ENCODE data around the gene CRIP3. TPM values are rescaled to one million over a fixed set of nuclear protein-coding genes. Genes with fewer than 3 reads are reported as not detected.

The CRIP3 gene
- total and polyA plus RNA-seq, 2 experiments from 2014 or later = not detected

- Histone ChIP-seq H3K4me3 (no peak overlapping the region), H3K4me2 (ENCODE audit: unreplicated experiment) (no peak overlapping the region), H3K9me3 (ENCODE audit: low read depth) (no peaks in the 10 kb centered on the region), H3K27ac (no peak overlapping the region), H3K4me1 (ENCODE audit: insufficient read depth) (no peaks in the 10 kb centered on the region), H2AFZ (no peak overlapping the region; the same call in 1 of the 2 replicates), H4K20me1 (ENCODE audit: insufficient read depth) (no peaks in the 10 kb centered on the region), H3K27me3 (replicated peaks; ENCODE audit: insufficient read depth) (peaks cover 10% of the 10 kb centered on the region; the same call in 1 of the 2 replicates), H3K79me2 (ENCODE audit: insufficient read depth) (no peaks in the 10 kb centered on the region), H3K36me3 (ENCODE audit: low read depth) (no peaks in the 10 kb centered on the region), H3K9me2 (ENCODE audit: insufficient read depth) (no peaks in the 10 kb centered on the region), H3F3A (ENCODE audit: insufficient read depth) (no peaks in the 10 kb centered on the region), H3K9ac (no peak overlapping the region)
- WGBS, 2 experiments (ENCODE audit: low coverage in 1 of 2, low lambda C conversion rate in 2 of 2, missing lambda C conversion rate in 2 of 2) = 20 to 23% methylated on average over 3 of the region's 3 CpGs
- peak; percentile 23 for DNase-seq
- TF ChIP-seq EZH2 (IDR thresholded peaks at IDR 0.05; ENCODE audit: insufficient read depth, poor library complexity, severe bottlenecking) (no peak), EZH2phosphoT487 (IDR thresholded peaks at IDR 0.05; ENCODE audit: insufficient read depth, low read depth) (no peak)
- in situ Hi-C loops (cut with MboI) = no loop called here
Measured at GRCh38 chr6:43268355-43268700, 40.3 kb downstream of the CRIP3 start.

- WGBS, 2 experiments (ENCODE audit: low coverage in 1 of 2, low lambda C conversion rate in 2 of 2, missing lambda C conversion rate in 2 of 2) = 65% methylated on average over 7 of the region's 7 CpGs
- no peak for TF ChIP-seq EZH2 (IDR thresholded peaks at IDR 0.05; ENCODE audit: insufficient read depth, poor library complexity, severe bottlenecking)
- no peak for TF ChIP-seq EZH2phosphoT487 (IDR thresholded peaks at IDR 0.05; ENCODE audit: insufficient read depth, low read depth)
- in situ Hi-C loops (cut with MboI) = no loop called here
Measured at GRCh38 chr6:43267619-43268354, 40.8 kb downstream of the CRIP3 start.

GRCh38 chr6:43265564-43265963 lies 43.1 kb downstream of the CRIP3 start:
- H3K36me3 ChIP-seq (ENCODE audit: low read depth) = no peaks in the 10 kb centered on the region
- H3K9me2 ChIP-seq (ENCODE audit: insufficient read depth) = no peaks in the 10 kb centered on the region
- no peak overlapping the region for H3K9ac ChIP-seq
- no peaks in the 10 kb centered on the region for H3K79me2 ChIP-seq (ENCODE audit: insufficient read depth)
- no peaks in the 10 kb centered on the region for H4K20me1 ChIP-seq (ENCODE audit: insufficient read depth)
- no peaks in the 10 kb centered on the region for H3K9me3 ChIP-seq (ENCODE audit: low read depth)
- in situ Hi-C loops (cut with MboI) = no loop called here
- no peak for DNase-seq
- no peak overlapping the region for H3K27ac ChIP-seq
- H3K27me3 ChIP-seq (replicated peaks; ENCODE audit: insufficient read depth) = peaks cover 10% of the 10 kb centered on the region; the same call in 1 of the 2 replicates
- no peaks in the 10 kb centered on the region for H3K4me1 ChIP-seq (ENCODE audit: insufficient read depth)
- no peaks in the 10 kb centered on the region for H3F3A ChIP-seq (ENCODE audit: insufficient read depth)
- WGBS, 2 experiments (ENCODE audit: low coverage in 1 of 2, low lambda C conversion rate in 2 of 2, missing lambda C conversion rate in 2 of 2) = 76 to 78% methylated on average over 6 of the region's 6 CpGs
- no peak overlapping the region for H3K4me2 ChIP-seq (ENCODE audit: unreplicated experiment)
- no peak overlapping the region for H3K4me3 ChIP-seq
- no peak overlapping the region for H2AFZ ChIP-seq
- no peak for TF ChIP-seq EZH2phosphoT487 (IDR thresholded peaks at IDR 0.05; ENCODE audit: insufficient read depth, low read depth)
- no peak for TF ChIP-seq EZH2 (IDR thresholded peaks at IDR 0.05; ENCODE audit: insufficient read depth, poor library complexity, severe bottlenecking)

More at GRCh38 chr6:43267619-43268354, 40.8 kb downstream of the CRIP3 start:
- no peaks in the 10 kb centered on the region for H3K4me1 ChIP-seq (ENCODE audit: insufficient read depth)
- H3K36me3 ChIP-seq (ENCODE audit: low read depth) = no peaks in the 10 kb centered on the region
- no peak overlapping the region for H3K27ac ChIP-seq
- H3K9ac ChIP-seq = no peak overlapping the region
- no peaks in the 10 kb centered on the region for H3F3A ChIP-seq (ENCODE audit: insufficient read depth)
- H3K79me2 ChIP-seq (ENCODE audit: insufficient read depth) = no peaks in the 10 kb centered on the region
- peaks cover 10% of the 10 kb centered on the region; the same call in 1 of the 2 replicates for H3K27me3 ChIP-seq (replicated peaks; ENCODE audit: insufficient read depth)
- H2AFZ ChIP-seq = no peak overlapping the region
- no peaks in the 10 kb centered on the region for H3K9me3 ChIP-seq (ENCODE audit: low read depth)
- DNase-seq = no peak
- H3K4me2 ChIP-seq (ENCODE audit: unreplicated experiment) = no peak overlapping the region
- H4K20me1 ChIP-seq (ENCODE audit: insufficient read depth) = no peaks in the 10 kb centered on the region
- no peak overlapping the region for H3K4me3 ChIP-seq
- no peaks in the 10 kb centered on the region for H3K9me2 ChIP-seq (ENCODE audit: insufficient read depth)

GRCh38 chr6:43264599-43265145 lies 44.0 kb downstream of the CRIP3 start:
- H3K9ac ChIP-seq = no peak overlapping the region
- H3K79me2 ChIP-seq (ENCODE audit: insufficient read depth) = no peaks in the 10 kb centered on the region
- H3K9me3 ChIP-seq (ENCODE audit: low read depth) = no peaks in the 10 kb centered on the region
- H3K27me3 ChIP-seq (replicated peaks; ENCODE audit: insufficient read depth) = peaks cover 10% of the 10 kb centered on the region; the same call in 1 of the 2 replicates
- H3K27ac ChIP-seq = no peak overlapping the region
- in situ Hi-C loops (cut with MboI) = no loop called here
- no peaks in the 10 kb centered on the region for H4K20me1 ChIP-seq (ENCODE audit: insufficient read depth)
- no peaks in the 10 kb centered on the region for H3K4me1 ChIP-seq (ENCODE audit: insufficient read depth)
- DNase-seq = no peak
- no peaks in the 10 kb centered on the region for H3K9me2 ChIP-seq (ENCODE audit: insufficient read depth)
- TF ChIP-seq EZH2 (IDR thresholded peaks at IDR 0.05; ENCODE audit: insufficient read depth, poor library complexity, severe bottlenecking) (no peak), EZH2phosphoT487 (IDR thresholded peaks at IDR 0.05; ENCODE audit: insufficient read depth, low read depth) (no peak)
- H3K4me2 ChIP-seq (ENCODE audit: unreplicated experiment) = no peak overlapping the region
- 77 to 80% methylated on average over 5 of the region's 5 CpGs for WGBS, 2 experiments (ENCODE audit: low coverage in 1 of 2, low lambda C conversion rate in 2 of 2, missing lambda C conversion rate in 2 of 2)
- H3F3A ChIP-seq (ENCODE audit: insufficient read depth) = no peaks in the 10 kb centered on the region
- no peak overlapping the region for H2AFZ ChIP-seq
- H3K4me3 ChIP-seq = no peak overlapping the region
- H3K36me3 ChIP-seq (ENCODE audit: low read depth) = no peaks in the 10 kb centered on the region
